Stimulated activated CD4-positive, alpha-beta T cell treated with anti-CD3 and anti-CD28 coated beads, Interleukin-2, amount 100 ng/mL, for 24 hours (primary cell): Measurements from ENCODE around the gene MMP3.

ENCODE experiments used
- DNase-seq, 2 donors: peaks; one replicate each; pipeline ENCODE4 v3.0.0-alpha.2; 2020

Gene MMP3

DNA sequence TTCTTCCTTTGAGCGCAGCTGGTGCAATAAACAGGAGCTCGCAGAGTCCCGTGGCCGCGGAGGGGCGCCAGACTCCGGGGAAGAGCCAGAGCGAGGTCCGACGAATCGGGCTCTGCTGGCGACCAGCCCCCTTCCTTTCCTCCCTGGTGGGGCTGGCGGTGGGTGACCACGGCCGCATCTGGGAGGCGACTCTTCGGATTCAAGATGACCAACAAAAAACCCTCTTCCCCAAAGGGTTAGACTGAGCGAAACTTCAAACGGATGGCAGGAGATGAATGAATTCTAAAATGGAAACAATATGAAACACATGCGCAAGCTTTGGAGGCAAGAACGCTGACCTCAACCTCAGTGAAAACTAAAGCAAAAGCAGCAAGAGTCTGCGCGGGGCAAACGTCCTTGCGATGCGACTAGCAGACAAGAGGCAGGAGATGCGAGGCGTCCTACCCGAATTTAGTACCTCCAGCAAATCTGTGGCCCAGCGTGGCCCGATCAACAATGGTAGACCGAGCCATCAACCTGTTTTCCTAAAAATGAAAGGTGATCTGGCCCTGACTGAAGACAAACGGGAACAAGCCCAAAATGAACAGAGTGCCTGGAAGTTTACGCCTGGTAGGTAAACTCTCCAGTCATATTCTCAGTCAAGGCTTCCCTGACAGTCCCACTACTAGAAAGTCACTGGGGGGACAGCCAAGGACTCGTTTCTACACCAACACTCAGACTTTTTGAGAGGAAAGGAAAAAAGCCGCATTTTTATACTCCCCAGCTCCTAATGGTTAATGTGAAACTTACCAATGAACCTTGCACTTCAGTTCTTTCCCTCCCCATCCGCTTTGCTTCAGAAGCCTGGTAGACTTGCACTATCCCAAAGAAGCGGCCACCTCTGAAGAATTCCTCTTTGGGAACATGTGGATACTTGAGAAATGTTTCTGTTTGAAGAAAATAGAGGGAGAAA lies 11.6 kb downstream of the MMP3 start:
- peak in 1 of 2 donors; percentile 14 for DNase-seq

DNA sequence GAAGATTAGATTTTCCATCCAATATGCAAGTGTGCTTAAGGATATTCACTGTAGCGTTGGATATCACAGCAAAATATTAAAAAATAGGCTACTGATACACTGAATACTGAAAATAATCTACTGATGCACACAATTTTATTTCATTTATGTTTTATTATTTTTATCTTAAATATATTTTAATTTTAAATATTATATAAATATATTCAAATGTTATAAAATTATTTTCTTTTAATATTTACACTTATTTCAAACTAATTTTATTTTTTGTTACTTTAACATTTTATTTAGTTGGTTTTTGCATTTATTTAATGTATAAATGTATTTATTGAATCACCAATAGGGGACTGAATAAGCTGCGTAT lies 12.3 kb downstream of the MMP3 start:
- DNase-seq: no peak

DNA sequence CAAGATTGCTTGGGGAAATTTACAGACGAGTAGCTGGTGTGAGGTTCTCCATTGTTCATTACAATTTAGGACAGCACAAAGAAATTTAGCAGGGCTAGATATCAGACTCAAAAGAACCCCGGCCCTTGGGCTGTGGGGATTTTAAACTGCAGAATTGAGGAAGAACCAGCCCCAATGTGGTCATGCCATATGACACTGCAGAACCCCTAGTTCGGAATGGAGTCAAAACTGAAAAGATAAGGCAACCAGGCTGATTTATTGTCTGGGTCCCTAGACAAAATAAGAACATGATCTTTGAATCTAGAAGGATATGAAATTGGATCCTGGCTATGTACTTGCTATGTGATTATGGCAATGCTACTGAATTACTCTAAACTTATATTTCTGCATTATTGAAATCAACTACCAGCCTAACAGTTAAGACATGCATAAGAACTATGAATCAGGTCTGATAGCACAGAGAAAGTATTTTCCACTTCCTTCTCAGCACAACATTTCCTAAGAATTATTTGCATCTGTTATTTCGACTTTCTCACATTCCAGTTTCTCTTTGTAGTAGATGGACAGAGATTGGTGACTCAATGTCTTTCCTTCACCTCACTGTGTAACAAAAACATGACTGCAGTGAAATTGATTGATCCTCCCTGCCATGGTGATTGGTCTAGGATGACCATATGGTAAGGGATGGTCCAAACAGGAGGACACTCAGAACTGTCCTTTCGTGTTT lies 13.2 kb downstream of the MMP3 start:
- DNase-seq: no peak

DNA sequence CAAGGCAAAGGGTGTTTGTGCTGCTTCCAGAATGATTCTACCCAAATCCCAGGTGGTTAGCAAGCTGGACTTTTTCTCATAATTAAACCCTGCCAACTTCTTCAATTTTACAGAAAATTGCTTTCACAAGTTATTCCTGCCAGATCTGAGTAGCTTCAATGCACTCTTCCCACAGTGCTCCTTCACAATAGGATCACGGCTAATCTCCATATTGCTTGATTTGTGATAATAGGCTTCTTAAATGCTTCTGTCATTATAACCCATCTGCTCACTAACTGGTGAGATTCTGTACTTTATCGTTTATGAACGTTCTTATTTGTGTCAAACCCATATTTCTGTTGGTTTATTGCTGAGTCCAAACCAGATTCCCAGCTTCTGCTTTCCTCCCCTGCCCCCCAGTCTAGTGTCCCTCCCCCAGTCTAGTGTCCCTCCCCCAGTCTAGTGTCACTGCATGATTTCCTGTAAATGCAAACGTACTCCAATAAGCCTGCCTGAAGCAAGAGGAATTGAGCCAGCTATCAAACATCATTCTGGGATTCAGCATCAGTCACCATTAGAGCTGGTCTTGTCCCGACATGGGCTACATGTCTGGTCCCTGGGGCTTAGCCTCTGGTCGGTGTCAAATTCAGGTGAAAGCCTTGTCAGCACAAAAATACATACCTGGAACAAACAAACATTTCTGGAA lies 14.0 kb downstream of the MMP3 start:
- DNase-seq: no peak

DNA sequence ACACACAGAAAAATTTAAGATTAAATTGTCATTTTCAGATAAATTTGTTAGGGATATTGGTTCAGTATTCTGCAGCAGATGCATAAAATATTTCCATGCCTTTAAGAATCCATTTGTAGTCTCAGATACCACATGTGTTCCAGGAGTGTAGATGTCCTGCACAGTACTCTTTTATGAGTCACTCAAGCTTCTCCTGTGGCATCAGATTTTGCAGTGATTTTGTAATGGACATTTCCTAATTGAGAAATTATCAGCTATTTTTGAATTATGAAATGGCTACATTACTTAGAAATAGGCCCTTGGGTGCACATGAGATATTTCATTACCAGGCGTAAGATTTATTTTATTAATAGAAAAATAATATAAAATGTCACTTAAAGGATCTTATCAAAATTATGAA lies 18.9 kb downstream of the MMP3 start:
- DNase-seq: no peak

DNA sequence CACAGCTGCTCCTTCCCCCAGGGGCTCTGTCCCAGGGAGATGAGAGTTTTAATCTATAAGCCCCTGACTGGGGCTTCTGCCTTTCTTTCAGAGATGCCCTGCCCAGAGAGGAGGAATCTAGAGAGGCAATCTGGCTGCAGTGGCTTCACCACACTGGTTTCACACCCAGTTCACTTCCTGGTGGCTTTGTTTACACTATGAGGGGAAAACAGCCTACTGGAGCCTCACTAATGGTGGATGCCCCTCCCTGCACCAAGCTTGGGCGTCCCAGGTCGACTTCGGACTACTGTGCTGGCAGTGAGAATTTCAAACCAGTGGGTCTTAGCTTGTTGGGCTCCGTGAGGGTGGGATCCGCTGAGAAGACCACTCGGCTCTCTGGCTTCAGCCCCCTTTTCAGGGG lies 23.9 kb downstream of the MMP3 start:
- no peak for DNase-seq

DNA sequence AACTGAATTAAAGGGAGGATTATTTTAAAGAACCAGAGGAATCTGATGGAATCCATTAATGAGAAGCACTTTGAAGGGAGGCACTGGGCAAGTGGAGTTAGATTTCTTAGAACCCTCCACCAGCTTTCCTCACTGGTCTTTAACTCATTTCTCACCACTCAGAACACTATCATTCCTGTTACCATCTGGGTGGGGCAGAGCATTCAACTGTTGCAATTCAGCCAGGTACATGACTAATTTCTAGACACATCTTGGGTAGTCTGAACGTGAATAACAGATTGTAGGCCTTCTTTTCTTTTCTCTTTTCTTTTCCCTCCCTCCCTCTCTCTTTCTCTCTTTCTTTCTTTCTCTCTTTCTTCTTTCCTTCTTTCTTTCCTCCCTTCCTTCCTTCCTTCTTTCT lies 29.9 kb downstream of the MMP3 start:
- DNase-seq: no peak

DNA sequence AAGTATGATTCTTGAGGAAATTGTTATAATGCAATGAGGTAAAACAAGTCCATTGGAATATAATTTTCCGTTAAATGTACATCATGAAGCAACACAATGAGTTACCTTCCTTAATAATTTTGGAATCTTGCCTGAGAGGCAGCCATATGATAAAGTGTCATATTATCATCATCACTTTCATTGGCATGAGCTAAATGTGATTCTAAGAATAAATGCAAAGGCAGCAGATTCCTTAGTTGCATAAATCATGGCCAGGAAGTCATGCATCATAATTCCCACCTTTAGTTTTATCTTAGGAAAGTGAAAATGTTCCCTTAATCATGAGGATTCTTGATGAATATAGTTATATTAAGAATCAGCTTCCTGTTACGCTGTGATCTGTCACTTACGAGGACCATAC lies 31.2 kb downstream of the MMP3 start:
- no peak for DNase-seq

DNA sequence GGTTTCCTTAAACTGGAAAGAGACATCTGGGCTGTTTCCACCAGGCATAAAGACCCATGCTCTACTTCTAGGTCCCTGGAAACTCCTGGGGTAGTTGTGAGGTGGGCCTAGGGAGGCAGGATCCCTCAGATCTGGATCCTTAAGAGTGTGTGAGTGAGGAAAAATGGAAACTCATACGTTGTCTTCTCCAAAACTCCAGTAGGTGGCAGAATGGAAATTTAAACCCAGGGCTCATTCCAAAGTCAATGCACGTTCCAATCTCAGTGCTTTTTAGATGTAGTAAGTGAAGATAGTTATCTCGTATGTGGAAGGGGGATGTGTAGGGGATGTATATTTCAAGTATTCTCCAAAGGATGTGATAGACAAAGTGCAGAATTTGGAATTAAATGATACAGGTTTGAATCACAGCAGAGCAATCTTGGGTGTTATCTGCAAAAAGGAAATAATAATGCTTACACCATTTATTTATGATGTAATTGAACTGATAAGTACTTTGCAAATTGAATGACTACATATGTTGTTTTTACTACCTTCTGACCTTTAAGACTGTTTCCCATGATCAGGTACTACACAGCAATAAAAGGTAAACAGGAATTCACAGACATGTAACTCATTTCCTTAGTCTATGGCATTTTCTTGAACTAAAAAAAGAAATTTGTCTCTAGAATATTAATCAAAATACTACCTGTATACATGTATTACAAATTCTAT lies 32.3 kb downstream of the MMP3 start:
- DNase-seq: no peak

DNA sequence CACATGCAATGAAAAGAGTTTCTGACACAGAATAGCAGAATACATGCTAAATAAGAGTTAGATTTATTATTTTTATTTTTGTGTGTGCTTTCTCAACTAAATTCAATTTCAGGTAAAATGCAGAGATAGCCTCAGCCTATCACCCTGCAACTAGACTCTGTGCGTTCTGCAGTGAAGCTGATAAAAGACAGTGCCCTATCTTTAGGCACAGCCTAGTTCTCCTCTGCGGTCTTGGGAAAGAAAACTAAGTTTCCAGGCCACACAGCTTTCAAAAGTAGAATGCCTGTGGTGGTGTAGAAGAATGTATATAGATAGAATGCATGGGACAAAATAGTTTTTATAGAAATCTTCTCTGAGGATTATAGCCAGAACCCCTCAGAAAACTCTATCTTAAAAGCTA lies 33.4 kb downstream of the MMP3 start:
- DNase-seq: no peak

DNA sequence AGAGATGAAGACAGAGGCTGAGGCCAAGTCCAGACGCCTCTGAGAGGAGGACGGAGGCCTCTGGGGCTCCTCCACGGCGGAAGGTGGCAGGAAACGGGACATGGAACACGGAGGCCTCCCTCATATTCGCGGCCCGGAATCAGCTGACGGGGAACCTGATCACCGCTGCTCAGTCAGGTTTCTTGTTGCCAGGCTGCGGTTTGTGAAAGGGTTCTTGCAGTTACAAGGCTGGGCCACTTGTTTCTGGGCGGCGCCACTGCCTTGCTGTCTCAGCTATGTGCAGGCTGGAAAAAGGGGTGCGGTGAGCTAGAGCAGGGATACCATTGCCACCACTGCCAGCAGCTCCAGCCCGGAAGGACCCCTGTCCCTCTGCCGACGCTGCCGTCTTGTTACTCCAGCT lies 35.5 kb downstream of the MMP3 start:
- peak in 1 of 2 donors; percentile 9 for DNase-seq

DNA sequence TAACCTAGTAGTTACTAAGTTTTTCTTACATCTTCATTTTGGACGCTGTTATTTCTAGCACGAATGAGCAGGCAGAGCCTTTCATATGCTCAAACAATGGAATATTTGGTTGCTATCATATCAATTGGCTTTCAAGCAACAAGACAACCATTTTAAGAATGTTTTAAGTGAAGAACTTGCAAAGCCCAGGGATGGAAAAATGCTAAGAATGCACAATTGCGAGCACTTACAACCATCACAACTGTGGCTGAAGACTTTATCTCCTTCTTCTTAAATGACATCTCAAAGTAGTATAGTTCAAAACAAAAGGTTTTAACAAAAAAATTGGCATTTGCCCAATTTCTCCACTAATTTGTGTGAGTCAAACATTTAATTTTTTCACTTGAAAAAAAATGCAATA lies 37.1 kb downstream of the MMP3 start:
- DNase-seq: no peak

DNA sequence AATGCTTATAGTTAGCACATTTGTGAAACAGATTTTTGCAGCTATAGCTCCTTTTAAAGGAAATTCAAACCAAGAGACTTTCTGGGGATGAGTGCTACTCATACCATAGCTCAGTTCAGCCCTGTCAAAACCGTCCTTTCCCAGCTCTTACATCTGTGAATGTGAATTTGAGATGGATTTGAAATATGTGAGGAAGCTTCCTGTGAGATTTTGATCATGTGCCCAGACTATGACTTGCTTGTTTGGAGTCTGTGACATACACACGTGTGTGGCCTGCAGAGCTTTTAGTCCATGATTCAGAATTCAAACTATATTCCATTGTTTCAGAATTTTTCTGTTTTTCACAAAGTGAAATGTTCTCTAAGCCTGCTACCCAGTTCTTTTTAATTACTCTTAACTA lies 41.1 kb downstream of the MMP3 start:
- DNase-seq: no peak

DNA sequence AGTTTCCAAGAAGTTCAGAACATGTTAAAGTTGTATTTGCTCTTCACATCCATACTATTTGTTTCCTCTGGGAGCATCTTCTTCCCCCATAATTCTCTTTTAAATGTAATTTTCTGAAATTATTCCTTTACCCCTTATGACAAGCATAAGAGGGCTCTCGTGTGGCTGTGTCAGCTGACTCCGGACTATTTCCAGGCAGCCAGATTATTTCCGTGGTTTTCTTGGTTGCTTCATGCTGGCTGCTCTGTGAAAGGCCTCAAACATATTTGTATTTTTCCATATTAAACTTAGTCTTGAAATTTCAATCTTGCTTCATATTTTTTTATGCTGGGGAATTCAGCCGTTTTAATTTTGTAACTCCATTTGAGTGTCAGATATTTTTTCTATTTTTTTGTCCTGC lies 42.6 kb downstream of the MMP3 start:
- DNase-seq: no peak

DNA sequence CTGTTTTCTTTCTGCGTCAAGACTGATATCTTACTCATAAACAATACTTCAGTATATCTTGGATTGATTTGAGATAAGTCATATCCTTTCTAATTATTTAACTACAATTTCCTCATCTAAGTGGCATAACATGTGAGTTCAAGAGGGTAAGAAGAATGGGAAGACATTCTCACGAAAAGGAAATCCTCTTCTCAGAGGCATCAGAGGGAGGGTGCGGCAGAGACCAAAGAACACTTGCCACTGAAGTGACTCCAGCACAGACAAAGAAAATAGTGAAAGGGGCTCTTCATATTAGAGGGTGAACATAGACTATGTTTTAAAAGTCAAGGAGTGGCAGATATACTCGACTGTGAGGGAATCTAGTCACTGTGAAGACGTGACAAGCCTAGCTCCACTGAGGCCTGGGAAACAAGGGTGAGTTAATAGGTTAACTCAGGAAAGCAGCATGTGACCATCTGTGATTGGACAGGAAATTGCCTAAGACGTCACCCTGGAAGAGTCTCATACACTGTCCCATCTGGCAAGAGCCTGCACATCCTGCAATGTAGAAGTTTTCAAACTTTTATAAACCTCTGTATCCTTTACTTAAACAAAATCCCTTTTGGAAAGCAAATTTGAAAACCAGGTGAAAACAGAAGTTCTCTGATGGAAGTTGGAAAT lies 43.6 kb downstream of the MMP3 start:
- DNase-seq: no peak

DNA sequence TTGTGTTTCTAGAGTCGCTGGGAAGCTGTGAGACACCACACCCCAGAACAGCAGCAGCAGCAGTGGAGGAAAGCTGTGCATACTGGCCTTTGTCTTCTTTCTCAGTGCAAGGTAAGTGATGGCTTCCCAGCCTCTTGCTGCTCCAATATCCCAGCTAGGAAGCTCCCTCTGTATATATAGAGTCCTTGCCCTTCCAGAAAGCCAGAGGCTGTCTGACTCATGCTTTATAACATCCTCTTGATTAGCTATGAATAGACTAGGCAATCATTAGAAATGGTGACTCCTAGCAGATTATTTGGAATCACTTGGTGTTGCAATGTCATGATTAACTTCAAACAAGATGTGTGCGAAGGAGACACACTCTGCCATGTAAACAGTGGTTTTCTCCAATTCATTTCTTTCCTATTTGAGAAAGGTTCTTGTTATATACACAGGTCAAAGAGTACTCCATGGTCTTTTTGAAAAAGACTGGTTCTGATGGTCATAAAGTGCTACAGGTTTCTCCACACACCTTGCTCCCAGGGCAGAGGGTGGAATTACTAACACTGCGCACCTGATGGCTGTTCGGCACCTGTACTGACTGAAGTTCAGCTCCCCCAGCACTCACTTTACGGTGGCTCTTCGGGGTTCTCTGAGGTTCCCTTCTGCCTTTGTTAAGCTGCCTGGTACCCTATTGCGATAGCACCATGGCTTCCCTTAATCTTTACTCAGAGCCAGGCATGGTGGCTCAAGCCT lies 45.2 kb downstream of the MMP3 start, which contains the start of gene MMP1:
Gene MMP1, minus strand, starts transcription at position 149 of the 735 bp plus-strand sequence. Its CDS starts 68 bp downstream, at position 81.
- no peak for DNase-seq

DNA sequence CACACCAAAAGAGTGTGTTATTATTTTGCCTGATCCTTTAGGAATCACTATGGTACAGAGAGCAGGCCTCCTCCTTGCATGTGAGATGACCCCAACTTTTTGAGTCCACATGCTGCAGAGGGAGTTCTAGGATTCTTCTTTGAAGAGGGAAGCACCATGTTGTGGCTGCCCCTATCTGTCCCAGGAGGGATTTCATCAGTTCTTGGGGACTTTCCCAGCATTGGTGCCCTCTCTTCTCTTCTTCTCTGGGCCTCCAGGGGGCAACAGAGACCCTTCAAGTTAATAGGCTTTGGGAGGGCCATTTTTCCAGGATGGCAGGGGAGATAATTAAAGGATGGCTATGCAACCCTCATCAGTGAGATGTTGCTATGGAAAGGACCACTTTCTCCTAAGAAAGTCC lies 49.0 kb downstream of the MMP3 start:
- DNase-seq: peak in 1 of 2 donors; percentile 11

DNA sequence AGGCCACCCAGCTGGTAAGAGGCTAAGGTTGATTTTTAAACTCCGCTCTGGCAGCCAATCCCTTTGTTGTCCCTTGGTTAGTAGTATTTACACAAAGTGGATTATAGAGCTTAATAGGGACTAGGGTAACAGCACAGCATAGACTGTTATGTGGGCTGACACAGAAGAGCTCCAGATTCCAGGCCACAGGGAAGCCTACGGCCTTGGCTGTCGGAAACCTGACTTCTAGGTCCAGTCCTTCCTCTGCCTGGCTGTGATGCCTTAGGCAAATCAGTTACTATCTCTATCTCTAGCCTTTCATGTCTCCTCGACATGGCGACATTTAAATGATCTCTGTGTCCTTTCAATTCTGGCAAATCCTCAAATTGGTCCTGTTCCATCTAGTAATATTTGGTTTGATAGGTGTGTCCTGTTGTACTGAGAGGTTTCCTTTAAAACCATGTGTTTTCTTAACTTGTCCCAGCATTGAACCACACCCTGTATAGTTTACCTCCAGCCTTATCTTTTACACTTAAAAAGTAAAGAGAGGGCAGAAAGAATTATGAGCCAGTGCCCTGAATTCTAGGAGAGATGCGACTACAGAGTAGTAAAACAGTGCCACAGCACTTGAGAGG lies 49.6 kb downstream of the MMP3 start:
- DNase-seq: no peak

DNA sequence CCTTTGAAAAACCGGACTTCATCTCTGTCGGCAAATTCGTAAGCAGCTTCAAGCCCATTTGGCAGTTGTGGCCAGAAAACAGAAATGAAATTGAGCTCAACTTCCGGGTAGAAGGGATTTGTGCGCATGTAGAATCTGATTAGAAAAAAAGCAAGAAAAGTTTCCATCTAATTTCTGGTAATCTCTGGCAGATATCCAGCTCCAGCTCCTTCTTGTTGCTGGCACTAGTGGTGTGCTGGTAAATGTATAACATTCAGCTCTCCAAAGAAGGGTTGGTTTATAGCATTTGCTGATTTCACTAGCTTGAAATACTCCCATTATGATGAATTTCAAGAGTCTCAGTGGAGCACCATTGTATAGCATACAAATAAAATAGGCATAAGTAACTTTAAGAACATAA lies 50.8 kb downstream of the MMP3 start:
- DNase-seq: no peak

DNA sequence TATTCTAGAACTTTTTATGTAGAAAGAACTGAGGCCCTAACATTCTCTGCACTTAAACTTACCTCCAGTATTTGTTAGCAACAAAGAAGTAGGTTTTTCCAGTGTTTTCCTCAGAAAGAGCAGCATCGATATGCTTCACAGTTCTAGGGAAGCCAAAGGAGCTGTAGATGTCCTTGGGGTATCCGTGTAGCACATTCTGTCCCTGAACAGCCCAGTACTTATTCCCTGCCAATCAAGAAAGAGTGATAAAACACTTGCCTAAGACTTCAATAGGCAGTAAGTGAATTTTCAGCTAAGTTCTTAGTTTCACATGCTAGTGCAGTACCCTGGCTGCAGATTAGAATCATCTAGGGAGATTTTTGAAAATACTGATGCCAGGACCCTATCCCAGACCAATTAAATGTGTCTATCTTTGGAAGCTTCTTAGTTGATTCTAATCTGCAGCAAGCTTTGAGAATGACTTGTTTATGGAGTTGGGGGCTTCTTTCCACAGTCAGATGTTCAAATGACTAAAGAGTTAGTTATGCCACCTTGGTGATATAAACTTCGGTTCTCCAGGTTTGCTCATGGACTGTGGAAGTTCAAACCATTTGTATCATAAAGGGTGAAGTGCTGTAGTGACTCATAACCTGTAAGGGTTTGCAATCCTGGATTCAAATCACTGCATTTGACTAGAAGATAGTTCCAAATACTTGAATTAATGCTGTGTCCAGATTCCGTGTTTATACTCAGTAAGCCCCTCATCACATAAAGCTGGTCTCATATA lies 52.0 kb downstream of the MMP3 start:
- DNase-seq: no peak
